ENCODE measurements around the gene KCNH4.

- TF ChIP-seq CTCF (IDR thresholded peaks at IDR 0.05): no peak
- no peak for TF ChIP-seq POLR2AphosphoS5 (IDR thresholded peaks at IDR 0.05)
Measured at GRCh38 chr17:42111871-42112551, 68.9 kb downstream of the KCNH4 start.

Measured in transverse colon (tissue), 4 donors.